ENCODE data around the gene ADCY1. TPM values are rescaled to one million over a fixed set of nuclear protein-coding genes. Genes with fewer than 3 reads are reported as not detected.

Gene ADCY1
- total RNA-seq, 1 experiment from 2014 or later = not detected

- no peak overlapping the region for H3K27ac ChIP-seq
- H3F3A ChIP-seq (ENCODE audit: insufficient read depth, low read depth) = no peaks in the 10 kb centered on the region
- H3K4me1 ChIP-seq (replicated peaks; ENCODE audit: insufficient read depth) = no peaks in the 10 kb centered on the region
- intact Hi-C loops (cut with micrococcal nuclease; ENCODE audit: unreplicated experiment) = no loop called here
- DNase-seq = no peak
- BruUV-seq (replicated peaks) = no TSS peak
- no peak overlapping the region for H2AFZ ChIP-seq
- H3K4me3 ChIP-seq = no peak overlapping the region
- no peaks in the 10 kb centered on the region for H4K20me1 ChIP-seq (ENCODE audit: insufficient read depth)
- no peak overlapping the region for H3K4me2 ChIP-seq
- CTCF ChIA-PET = no interaction called here
- no peak for TF ChIP-seq EZH2 (IDR thresholded peaks at IDR 0.05; ENCODE audit: low read depth)
- TF ChIP-seq, protein P1, sequence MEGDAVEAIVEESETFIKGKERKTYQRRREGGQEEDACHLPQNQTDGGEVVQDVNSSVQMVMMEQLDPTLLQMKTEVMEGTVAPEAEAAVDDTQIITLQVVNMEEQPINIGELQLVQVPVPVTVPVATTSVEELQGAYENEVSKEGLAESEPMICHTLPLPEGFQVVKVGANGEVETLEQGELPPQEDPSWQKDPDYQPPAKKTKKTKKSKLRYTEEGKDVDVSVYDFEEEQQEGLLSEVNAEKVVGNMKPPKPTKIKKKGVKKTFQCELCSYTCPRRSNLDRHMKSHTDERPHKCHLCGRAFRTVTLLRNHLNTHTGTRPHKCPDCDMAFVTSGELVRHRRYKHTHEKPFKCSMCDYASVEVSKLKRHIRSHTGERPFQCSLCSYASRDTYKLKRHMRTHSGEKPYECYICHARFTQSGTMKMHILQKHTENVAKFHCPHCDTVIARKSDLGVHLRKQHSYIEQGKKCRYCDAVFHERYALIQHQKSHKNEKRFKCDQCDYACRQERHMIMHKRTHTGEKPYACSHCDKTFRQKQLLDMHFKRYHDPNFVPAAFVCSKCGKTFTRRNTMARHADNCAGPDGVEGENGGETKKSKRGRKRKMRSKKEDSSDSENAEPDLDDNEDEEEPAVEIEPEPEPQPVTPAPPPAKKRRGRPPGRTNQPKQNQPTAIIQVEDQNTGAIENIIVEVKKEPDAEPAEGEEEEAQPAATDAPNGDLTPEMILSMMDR (conservative IDR thresholded peaks at IDR 0.05) = no peak
- H3K27me3 ChIP-seq (ENCODE audit: insufficient read depth, low read depth) = peaks cover 92% of the 10 kb centered on the region
- H3K9me3 ChIP-seq (ENCODE audit: insufficient read depth, low read depth) = 0 out of 2 replicates have a peak, but pooled peaks cover 10% of the 10 kb centered on the region
- H3K9me2 ChIP-seq (ENCODE audit: insufficient read depth) = no peaks in the 10 kb centered on the region
- POLR2A ChIA-PET (ENCODE audit: unreplicated experiment) = no interaction called here
- H3K79me2 ChIP-seq (ENCODE audit: low read depth) = no peaks in the 10 kb centered on the region
- H3K36me3 ChIP-seq (ENCODE audit: low read depth) = no peaks in the 10 kb centered on the region
Observed at GRCh38 chr7:45563941-45564461, 10.2 kb upstream of the ADCY1 start.

GRCh38 chr7:45564485-45564884 is 9.7 kb upstream of the ADCY1 start:
- TF ChIP-seq, protein P1 (conservative IDR thresholded peaks at IDR 0.05) = no peak
- no peak for TF ChIP-seq EZH2 (IDR thresholded peaks at IDR 0.05; ENCODE audit: low read depth)
- BruUV-seq (replicated peaks) = no TSS peak
- Histone ChIP-seq H3K9me3 (ENCODE audit: insufficient read depth, low read depth) (0 out of 2 replicates have a peak, but pooled peaks cover 7% of the 10 kb centered on the region), H3K4me3 (no peak overlapping the region), H3K36me3 (ENCODE audit: low read depth) (no peaks in the 10 kb centered on the region), H3K9me2 (ENCODE audit: insufficient read depth) (no peaks in the 10 kb centered on the region), H3K27me3 (ENCODE audit: insufficient read depth, low read depth) (peaks cover 92% of the 10 kb centered on the region), H3K27ac (no peak overlapping the region), H4K20me1 (ENCODE audit: insufficient read depth) (no peaks in the 10 kb centered on the region), H3F3A (ENCODE audit: insufficient read depth, low read depth) (no peaks in the 10 kb centered on the region), H3K79me2 (ENCODE audit: low read depth) (no peaks in the 10 kb centered on the region), H2AFZ (no peak overlapping the region), H3K4me2 (no peak overlapping the region), H3K4me1 (replicated peaks; ENCODE audit: insufficient read depth) (no peaks in the 10 kb centered on the region)
- no peak for DNase-seq
- CTCF ChIA-PET = no interaction called here
- POLR2A ChIA-PET (ENCODE audit: unreplicated experiment) = no interaction called here
- intact Hi-C loops (cut with micrococcal nuclease; ENCODE audit: unreplicated experiment) = no loop called here

DNA sequence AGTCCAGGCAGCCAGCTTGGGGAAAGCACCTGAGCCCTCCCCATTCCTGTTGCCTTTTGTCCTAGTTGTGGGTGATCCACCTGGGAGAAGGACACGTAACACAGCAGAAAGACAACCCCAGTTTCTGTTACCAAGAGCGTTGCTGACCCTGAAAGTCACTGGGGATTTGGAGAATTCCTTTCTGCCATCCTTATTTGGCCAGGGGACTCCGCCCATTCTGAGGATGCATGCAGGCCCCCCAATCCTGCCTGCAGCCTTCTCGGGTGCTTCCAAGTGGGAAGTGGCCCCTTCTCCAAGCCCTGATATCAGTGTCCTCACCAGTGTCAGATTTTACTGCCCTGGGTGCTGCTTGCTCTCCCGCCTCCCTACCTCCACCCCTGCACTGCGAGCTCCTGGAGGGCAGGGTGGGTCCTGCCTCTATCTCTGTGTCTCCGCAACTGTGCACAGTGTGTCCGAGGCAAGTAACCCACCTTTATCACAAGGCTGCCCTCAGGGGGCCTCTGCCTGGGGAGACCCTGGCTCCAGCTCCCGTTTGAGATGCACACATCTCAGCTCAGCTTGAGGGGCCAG is 9.2 kb upstream of the ADCY1 start:
- H3F3A ChIP-seq (ENCODE audit: insufficient read depth, low read depth) = no peaks in the 10 kb centered on the region
- TF ChIP-seq EZH2 (IDR thresholded peaks at IDR 0.05; ENCODE audit: low read depth) = no peak
- no peak for DNase-seq

More for the DNA sequence above, 9.2 kb upstream of the ADCY1 start:
- Histone ChIP-seq H3K79me2 (ENCODE audit: low read depth) (no peaks in the 10 kb centered on the region), H2AFZ (no peak overlapping the region), H3K36me3 (ENCODE audit: low read depth) (no peaks in the 10 kb centered on the region), H3K9me2 (ENCODE audit: insufficient read depth) (no peaks in the 10 kb centered on the region), H3K27ac (no peak overlapping the region), H3K27me3 (ENCODE audit: insufficient read depth, low read depth) (peaks cover 92% of the 10 kb centered on the region), H3K9me3 (ENCODE audit: insufficient read depth, low read depth) (0 out of 2 replicates have a peak, but pooled peaks cover 2% of the 10 kb centered on the region), H3K4me2 (no peak overlapping the region), H4K20me1 (ENCODE audit: insufficient read depth) (no peaks in the 10 kb centered on the region), H3K4me1 (replicated peaks; ENCODE audit: insufficient read depth) (no peaks in the 10 kb centered on the region), H3K4me3 (no peak overlapping the region)
- BruUV-seq (replicated peaks) = no TSS peak
- ChIA-PET POLR2A (ENCODE audit: unreplicated experiment) (no interaction called here), CTCF (no interaction called here)
- intact Hi-C loops (cut with micrococcal nuclease; ENCODE audit: unreplicated experiment) = no loop called here
